ENCODE results near the gene NEU3.

NEU3 gene

GRCh38 chr11:75066061-75066460, 77.3 kb downstream of the NEU3 start:
- no peak overlapping the region for H3K4me3 ChIP-seq (ENCODE audit: low read length)
- no peak for DNase-seq (ENCODE audit: low read depth)
- no peak for TF ChIP-seq CTCF (conservative IDR thresholded peaks at IDR 0.05; ENCODE audit: low read depth, low read length)
